Measurements from ENCODE around the gene TMCO4.
A peak's percentile ranks its signal among the peaks of the same experiment; 100 is the strongest.

The TMCO4 gene

DNA sequence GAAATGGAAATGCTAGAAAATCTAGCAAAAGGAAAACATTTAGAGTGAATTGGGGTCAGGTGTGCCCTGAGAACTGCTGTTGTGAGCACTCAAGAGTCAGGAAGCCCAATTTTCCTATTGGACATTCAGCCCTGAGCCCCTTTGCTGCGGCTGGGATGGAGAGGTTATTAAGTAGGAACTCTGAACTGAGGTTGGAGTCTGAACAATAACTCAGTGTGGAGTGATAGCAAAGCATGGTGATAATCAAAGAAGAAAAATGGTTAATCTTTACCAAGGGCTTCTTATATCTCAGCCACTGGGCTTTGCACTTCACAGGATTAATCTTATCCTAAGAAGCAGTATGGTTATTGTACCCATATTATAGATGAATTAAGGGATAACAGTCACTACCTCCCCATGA, 52.0 kb downstream of the TMCO4 start:
- DNase-seq (ENCODE audit: low read depth): no peak

DNA sequence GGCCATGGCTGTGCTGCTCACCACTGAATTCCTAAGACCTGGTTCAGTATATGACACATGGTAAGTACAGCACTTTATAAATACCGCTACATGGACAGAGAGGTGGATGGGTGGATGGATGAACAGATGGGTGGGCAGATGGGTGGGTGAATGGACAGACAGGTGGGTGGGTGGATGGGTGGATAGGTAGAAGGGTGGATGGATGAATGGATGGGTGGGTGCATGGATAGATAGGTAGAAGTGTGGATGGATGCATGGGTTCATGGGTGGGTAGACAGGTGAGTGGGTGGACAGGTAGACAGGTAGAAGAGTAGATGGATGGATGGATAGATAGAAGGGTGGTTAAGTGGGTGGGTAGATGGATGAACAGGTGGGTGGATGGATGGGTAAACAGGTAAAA, 54.8 kb downstream of the TMCO4 start:
- DNase-seq (ENCODE audit: low read depth): no peak

DNA sequence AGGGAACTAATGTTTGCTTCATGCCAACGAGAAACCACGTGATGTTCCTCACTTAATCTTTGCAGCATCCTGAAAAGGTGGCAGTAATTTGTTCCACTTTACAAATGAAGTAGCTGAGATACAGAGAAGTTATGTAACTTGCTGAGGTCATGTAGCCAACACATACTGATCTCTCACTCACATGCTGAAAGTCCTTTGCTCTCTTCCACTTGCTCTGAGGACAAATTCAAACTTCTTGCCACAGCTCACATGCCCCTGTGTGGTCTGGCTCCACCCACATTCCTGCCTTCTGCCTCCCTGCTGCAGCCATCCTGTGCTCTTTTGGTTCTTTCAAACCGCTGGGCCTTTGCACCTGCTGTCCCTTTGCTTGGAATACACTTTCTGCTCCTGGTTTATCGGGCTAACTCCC, 55.4 kb downstream of the TMCO4 start:
- DNase-seq (ENCODE audit: low read depth): no peak

DNA sequence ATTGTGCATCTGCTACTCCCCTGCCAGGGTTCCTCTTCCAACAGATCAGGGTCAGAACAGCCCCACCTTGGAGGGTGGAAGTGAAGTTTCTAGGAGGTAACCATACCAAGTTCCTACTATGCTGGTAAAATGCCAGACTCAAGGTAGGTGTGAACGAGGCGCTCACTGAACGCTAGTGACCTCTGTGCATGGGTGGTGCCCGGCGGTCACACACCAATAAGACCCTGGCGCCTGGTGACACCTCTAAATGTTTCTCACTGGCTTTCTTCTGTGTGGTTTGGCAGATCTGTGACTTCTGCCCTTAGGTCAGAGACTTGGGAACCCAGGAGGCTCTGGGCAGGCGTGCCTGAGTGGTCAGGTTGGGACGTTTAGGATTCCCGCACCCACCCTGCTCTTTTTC, 55.9 kb downstream of the TMCO4 start:
- DNase-seq (ENCODE audit: low read depth): no peak

DNA sequence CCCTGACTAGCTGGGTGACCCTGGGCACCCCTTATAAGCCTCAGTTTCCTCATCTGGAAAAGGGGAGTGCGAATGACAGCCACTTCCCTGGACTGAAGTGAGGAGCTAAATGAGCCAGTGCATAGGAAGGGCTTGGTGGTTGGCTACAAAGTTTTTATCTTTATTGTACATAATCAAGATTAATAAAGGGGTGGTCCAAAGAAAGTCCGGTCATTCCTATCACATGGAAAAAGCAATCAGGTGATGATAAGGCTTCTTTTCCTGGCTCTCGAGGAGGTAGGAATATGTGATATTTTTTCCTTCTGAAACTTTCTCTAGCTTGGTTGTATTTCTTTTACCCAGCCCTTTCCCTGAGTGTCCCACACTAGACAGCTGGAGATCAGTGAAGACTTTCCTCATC, 56.5 kb downstream of the TMCO4 start:
- DNase-seq (ENCODE audit: low read depth): no peak

DNA sequence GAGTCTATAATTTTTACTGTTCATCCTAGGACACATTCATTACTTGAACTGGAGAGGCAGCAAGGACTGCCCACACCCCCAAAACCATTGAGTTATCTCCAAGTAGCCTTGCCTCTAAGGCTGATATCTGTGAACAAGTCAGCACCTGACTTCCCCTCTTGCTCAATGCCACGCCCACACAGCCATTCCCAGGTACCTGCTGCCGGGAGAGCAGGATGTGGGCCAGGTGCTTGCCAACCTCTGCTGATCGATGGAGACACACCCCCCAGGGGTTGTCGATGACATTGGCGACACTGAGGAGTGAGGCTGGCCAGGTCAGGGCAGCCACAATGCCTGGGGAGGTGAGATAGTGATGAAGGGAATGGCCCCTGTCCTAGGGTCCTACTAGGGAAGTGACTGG, 60.1 kb downstream of the TMCO4 start:
- DNase-seq (ENCODE audit: low read depth): no peak

DNA sequence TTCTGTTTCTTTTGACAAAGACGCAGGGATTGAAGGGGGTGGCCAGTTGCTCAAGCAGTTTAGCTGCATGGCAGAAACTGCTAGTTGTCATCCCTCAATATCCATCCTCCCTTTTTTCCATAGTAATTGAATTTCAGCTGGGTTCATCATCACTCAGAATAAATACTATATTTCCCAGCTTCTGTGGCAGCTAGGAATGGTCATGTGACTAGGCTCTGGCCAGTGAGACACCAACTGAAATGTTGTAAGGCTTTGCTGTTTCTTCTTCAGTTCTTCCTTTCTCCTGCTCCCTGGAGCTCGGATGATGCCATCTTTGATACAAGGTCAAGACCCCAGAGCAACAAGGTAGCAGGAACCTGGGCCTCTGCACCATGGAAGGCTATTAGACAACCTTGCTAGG, 61.0 kb downstream of the TMCO4 start:
- no peak for DNase-seq (ENCODE audit: low read depth)

DNA sequence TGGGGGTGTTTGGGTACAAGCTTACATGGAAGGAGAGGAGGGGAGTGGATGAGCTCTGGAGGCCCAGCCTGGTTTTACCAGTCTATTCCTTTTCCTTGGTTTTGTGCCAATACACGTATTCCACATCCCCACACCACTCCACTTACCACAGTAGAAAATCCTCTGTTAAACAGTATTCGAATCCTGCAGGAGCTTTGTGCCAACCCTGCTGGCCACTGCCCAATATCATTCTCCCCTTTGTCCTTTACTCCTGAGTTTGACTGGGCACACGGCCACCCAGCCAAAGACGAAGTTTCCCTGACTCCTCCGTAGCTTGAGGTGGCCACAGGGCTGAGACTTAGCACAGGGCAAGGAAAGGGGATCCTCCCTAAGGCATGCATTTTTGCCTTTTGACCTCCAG, 61.6 kb downstream of the TMCO4 start:
- no peak for DNase-seq (ENCODE audit: low read depth)

DNA sequence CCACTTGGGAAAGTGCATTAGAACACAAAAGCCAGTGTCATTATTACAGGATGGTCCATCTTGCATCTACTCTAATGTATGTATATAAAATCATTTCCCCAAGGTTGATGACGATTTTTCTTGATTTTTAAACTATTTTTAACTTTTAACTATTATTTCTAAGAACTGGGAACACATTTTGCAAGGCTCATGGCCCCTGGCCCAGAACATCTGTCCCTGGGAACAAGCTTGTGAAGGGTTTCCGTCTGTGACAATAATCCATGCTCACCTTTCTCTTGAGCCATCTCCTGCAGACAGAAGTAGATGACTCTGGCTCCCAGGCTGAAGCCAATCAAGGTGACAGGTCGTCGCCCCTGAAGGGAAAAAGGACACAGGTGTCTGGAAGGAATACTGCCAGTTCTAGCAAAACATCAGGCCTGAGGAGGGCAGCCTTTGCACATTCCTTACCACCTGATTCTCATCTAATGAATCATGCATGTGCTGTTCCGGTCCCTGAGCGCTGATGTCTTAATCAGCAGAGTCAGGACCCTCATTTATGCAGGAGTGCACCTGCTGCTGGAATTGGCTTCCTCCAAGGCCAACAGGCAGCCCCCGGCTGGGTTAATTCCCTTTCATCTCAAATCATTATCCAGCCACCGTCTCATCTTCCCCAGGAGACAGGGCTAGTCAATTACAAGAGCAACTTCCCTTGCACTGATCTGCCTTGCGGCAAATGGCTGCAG, 62.5 kb downstream of the TMCO4 start:
- no peak for DNase-seq (ENCODE audit: low read depth)

DNA sequence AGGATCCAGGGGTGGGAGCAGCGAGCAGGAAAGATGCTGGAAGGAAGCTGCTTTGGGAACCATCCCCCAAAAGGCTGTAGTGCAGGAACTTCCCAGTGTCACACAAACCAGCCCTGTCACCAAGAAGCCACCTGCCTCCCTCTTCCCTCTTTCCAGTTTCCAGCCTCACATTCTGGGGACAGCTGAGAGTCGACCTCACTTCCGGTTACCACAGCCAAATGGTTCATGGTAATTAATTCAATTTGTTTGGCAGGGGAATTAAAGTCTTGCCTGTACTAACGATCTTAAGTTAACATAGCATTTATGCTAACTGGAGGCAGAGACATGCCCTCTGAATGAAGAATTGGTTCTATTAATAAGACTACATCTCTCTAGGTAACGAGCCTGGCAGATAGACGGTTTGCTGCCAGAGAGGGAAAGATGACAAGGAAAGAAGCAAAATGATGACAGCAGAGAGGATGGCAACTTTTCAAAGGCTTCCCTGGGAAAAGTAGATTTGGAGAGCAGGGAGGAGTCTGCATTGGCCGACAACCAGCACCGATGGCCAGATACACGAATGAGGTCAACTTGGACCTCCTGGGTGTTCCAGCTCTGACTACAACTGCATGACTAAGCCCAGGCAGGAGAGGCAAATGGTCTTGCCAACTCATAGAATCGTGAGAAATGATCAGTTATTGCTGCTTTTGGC, 64.1 kb downstream of the TMCO4 start:
- peak; percentile 99 for DNase-seq (ENCODE audit: low read depth)

DNA sequence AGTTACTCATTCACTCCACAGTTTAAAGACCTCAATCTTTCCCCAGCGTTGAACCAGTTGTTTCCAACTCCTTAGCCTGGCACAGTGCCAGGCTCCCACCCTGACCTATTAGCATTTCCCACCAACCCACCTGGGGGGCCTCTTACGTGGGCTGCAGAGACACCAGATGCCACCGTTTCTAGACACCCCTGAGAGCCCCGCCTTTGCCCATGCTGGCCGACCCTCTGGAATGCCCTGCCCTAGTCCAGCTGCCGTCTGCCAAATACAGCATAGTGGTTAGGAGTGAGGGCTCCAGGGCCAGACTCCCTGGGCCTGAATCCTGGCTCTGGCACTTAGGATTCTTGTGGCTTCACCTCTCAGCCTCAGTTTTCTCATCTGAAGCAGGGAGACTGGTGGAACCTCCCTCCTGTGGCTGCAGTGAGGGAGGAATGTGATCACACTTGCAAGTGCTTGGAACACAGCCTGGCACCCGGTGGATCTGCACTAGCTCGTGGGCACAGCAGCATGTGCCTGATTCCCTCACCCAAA, 65.2 kb downstream of the TMCO4 start:
- peak; percentile 41 for DNase-seq (ENCODE audit: low read depth)

DNA sequence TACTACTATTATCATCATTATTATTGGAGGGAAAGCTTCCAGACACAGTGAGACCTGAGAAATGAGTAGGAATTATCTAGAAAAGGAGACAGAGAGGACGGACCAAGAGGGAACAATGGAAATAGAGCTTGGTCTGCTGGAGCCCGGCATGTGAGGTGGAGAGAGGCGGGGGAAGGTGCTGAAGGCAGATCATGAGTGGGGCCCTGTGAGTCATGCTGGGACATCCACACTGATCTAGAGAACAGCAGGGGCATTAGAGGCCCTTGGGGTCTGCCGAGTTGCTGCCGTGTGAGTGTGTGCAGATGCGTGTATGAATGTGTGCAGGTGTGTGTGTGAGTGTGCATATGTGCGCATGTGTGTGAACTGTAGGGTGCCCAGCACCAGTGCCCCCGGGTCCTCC, 65.7 kb downstream of the TMCO4 start:
- no peak for DNase-seq (ENCODE audit: low read depth)

DNA sequence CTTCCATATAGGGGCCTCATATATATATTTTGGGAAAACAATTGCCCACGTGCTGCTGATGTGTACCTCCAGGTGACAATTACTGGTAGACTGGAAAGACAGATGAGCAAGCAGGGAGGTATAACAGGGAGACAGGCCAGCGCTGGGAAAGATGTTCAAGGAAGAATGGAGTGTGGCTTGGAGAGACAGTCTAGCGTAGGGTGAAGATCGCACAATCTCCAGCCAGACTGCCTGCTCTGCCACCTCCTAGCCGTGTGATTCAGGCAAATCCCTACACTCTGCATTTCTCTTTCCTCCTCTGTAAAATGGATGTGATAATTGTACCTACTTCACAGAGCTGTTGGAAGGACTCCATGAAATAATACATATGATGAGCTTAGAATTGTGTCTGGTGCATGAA, 66.1 kb downstream of the TMCO4 start:
- no peak for DNase-seq (ENCODE audit: low read depth)

DNA sequence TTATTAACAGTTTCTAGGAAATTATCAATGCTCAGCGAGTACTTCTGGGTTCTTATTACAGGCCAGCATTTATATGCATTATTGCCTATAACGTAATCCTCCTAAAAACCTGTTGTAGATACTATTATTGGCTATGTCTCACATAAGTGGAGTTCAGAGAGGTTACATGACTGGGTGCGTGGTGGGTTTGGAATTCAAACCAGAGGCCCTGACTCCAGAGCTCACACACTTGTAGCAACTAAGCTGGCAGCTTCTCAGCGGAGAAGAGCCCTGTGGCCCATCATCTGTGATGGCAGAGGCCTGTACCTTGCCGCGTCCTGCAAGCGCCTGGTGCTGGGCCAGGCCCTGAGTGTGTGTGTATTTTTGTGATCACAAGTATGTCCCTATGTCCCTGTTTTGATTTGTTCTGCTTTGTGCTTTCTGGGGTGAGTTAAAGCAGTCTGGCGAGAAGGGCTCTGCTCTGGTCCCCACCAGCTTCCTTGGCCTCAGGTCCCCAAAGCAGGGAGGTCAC, 68.3 kb downstream of the TMCO4 start:
- DNase-seq (ENCODE audit: low read depth): no peak

DNA sequence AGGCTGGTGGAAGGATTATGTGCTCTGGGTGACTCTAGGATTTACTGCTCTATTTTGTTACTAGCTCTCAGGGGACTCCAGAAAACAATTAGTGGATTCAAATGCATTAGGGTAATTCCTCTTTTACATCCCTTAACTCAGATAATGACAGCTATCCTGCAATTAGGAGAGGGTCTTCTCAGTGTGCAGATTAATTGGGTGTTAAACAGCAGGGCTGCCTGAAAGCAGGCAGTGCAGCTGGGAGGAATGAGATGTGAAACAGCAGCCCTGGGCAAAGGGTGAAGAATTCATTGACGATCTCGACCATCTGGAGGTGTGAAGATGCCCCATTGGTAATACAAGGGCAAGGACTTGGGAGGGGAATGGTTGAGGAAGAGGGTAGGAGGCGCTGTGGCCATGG, 68.9 kb downstream of the TMCO4 start:
- DNase-seq (ENCODE audit: low read depth): no peak

DNA sequence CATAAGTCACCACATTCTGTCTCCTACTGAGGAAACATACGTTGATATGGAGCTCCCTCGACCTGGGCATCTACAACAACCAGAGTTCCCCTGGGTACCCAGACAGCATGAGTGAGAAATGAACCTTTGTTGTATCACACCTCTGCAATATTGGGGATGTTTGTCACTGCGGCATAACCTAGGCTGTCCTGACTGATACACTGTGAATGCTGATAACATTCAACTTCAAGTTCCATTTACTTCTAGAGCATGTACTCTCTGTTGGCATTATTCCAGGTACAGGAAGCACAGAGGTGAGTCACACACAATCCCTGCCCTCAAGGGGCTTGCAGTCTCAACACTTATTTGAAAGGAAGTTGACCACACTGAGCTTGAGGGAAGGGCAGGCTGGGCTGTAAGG, 69.5 kb downstream of the TMCO4 start:
- DNase-seq (ENCODE audit: low read depth): no peak

DNA sequence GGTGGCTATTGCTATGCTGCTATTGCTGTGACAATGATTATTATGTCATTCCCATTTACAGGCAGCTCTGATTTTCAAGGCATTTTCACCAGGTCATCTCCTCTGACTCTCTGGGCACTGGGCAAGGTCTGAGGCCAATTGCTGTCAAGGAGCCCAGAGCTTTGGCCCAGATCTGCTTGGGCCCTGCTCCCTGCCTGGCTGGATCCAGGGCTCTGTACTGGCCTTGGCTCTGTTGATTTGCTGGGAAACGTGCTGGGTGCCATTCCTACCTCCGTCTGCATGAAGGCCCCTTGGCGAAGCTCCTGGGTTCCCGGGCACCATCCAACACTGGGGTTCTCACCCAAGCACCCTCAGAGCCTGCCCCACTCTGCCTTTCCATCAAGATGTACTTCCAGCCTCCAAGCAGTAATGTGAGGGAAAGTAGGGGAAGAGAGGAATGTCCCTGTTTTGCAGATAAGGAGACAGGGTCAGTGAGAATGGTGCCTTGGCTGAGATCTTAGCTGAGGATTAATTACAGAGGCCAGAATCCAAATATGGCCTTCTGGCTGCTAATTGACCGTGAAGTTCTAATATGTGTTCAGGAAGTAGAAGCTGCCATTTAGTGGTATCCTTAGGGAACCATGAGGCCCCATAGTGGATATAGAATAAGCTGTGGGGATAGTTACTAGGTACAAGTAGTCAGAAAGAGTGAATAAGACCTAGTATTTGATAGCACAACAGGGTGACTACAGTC, 71.1 kb downstream of the TMCO4 start:
- no peak for DNase-seq (ENCODE audit: low read depth)

DNA sequence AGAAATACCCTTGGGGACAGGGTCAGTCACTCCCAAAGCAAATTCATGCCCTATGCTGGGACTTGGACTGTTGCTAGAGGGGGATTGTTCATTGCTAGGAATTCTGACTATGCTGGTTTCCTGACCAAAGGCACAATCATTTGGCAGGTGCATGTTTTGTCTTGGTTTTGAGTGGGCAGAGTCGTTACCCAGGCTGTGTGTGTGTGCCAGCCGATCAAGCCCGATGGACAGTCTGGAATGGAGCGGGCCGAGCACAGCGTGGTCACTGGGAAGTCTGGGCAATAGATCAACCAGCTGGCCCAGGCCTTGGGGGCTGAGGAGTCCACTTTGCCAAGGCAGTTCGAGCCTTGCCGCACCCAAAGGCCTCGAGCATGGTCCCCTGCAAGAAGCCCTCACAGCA, 74.1 kb downstream of the TMCO4 start:
- no peak for DNase-seq (ENCODE audit: low read depth)

DNA sequence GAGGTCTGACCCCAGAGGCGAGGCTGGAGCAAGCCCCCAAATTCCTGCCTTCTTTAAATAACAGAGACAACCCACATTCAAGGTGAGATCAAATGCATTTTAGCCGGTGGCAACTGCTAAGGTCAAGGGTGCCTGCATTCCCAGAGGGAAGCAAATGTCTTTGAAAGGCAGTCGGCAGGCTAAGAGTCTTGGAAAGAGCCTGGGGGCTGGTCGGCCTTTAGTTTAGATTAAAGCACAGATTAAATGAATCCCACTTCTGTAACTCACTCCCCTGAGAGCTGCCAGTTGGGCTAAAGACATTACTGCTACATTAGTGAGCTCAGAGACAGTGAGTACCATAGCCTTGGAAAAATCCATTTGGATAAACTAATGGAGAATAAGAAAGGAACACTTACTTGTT, 75.8 kb downstream of the TMCO4 start:
- no peak for DNase-seq (ENCODE audit: low read depth)

DNA sequence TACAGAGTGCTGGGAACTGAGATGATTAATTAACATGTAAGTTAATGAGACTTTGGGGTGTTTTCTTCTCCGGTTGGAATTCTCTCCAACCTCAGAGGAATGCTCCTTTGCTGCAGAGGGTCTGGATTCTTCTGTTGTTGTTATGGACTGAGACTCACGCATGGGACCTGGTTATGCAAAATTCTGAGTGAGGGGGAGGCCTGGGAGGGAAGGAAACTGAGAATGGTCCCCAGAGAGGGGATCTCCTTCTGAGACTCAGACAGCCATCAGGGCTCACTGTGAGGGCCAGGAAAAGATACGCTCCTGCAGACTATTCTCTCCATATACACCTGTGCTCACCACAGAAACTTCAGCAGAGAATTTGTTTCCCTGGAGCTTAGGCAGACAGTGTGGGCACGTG, 78.7 kb downstream of the TMCO4 start:
- DNase-seq (ENCODE audit: low read depth): no peak

DNA sequence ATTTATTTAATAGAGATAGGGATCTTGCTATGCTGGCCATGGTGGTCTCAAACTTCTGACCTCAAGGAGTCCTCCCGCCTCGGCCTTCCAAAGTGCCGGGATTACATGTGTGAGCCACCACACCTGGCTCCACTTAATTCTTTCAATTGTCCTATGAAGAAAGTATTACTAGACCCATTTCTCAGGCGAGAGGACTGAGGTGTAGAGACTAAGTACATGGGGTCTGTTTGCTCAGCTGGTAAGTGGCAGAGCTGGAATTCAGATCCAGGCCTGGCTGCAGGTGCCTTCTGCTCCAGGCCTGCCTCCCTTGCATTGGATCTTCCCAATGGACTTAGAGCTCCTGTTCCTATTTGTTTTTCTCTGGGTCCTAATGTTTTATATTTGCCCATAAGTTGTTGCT, 79.5 kb downstream of the TMCO4 start:
- DNase-seq (ENCODE audit: low read depth): no peak

DNA sequence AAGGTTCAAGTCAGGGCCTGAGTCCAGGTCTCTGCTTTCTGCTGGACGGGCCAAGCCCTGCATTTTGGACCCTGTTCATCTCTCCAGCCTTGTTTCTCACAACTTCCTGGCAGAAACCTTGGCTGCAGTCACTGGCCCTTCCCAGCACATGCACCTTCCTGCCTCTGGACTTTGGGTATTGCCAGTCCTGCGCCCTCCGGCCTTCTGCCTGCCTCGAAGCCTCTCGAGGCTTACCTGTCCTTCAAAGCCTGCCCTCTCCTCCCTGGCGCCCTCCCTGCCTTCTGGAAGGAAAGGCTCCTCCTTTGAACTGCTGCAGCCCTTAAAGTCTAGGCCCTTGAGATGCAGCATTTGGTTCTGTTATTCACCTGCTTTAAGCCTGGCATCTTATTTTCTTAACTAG, 82.2 kb downstream of the TMCO4 start:
- no peak for DNase-seq (ENCODE audit: low read depth)
